Ovary (tissue), 3 donors: ENCODE results near the gene SIGLECL1.

Experiments used
- CTCF ChIP-seq, 3 donors: fragments of 450-650 bp in 2 of 3; fragments of 200-600 bp in 1 of 3; IDR thresholded peaks; one replicate each; pipeline versions ENCODE4 v1.5.1 to v1.8.0; 2016 to 2022; ENCODE audit warnings: antibody characterized with exemption in 3 of 3, mild to moderate bottlenecking in 1 of 3
- EP300 ChIP-seq: sonication (generic); formaldehyde crosslinking; IDR thresholded peaks from one replicate; pipeline ENCODE4 v1.6.1; 2017; ENCODE audit warnings: antibody characterized with exemption
- POLR2A ChIP-seq: fragments of 450-650 bp; IDR thresholded peaks from one replicate; pipeline ENCODE4 v1.6.1; 2017; ENCODE audit warnings: antibody characterized with exemption, mild to moderate bottlenecking, moderate library complexity
- donor health status: DM: no; HTN: no; CAD: no.

DNA sequence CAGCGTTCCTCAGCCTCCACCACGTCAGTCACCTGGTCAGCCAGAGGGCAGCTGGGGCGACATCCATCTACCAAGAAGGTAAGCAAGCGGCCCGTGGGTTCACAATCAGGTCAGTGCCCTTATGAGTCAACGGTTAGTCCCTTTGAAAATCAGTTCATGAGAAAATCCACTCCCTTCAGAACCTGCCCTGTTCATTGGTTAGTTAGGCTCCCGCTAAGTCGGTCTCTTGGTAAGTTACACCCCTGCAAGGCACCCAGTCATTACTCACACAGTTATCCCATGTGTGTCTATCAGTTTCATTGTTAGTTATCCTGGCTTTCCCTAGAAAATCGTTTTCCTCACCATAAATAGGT lies 564 bp downstream of the SIGLECL1 start:
- TF ChIP-seq CTCF (IDR thresholded peaks at IDR 0.05) (no peak), POLR2A (no peak), EP300 (no peak)
